A673 (cell line): ENCODE results near the gene LIMS1. TPM values are rescaled to one million over a fixed set of nuclear protein-coding genes. Genes with fewer than 3 reads are reported as not detected.

Experiments used
- BruUV-seq: library from RNA; stranded (reverse); fragments of 400-500 nt; replicated peaks from 2 replicates; lab custom pipeline; 2021; lab: Mats Ljungman, UMichigan
- CTCF ChIA-PET: fragments of 300-600 bp; sonication (Branson Sonifier 250); formaldehyde crosslinking; loops from one replicate; lab custom pipeline; 2022; ENCODE audit warnings: antibody characterized with exemption; lab: Charles Lee
- POLR2A ChIA-PET: fragments of 300-600 bp; sonication (Branson Sonifier 250); formaldehyde crosslinking; loops from one replicate; lab custom pipeline; 2022; ENCODE audit warnings: antibody characterized with exemption; ENCODE audit not compliant: low non-redundant PET; lab: Charles Lee
- DNase-seq: peaks from one replicate; pipeline ENCODE4 v3.0.0-alpha.2; 2015; ENCODE audit warnings: low spot score
- H3K27ac ChIP-seq: fragments of 200-600 bp; sonication (generic); 2 replicates; pipeline ENCODE4 v1.5.1; 2016; ENCODE audit warnings: mixed run types, low read depth, mild to moderate bottlenecking, mixed read lengths, antibody characterized with exemption, low read length; ENCODE audit not compliant: poor library complexity, severe bottlenecking
- H3K27me3 ChIP-seq: fragments of 200-600 bp; sonication (generic); replicated peaks from 2 replicates; pipeline ENCODE4 v1.6.1; 2017; ENCODE audit warnings: mixed run types, low read depth, mild to moderate bottlenecking, mixed read lengths, antibody characterized with exemption, low read length; ENCODE audit not compliant: insufficient read depth, poor library complexity
- H3K36me3 ChIP-seq: fragments of 200-600 bp; sonication (generic); 2 replicates; pipeline ENCODE4 v1.6.1; 2016; ENCODE audit warnings: mixed run types, mild to moderate bottlenecking, mixed read lengths, antibody characterized with exemption, low read length; ENCODE audit not compliant: insufficient read depth, poor library complexity, severe bottlenecking
- H3K4me1 ChIP-seq: fragments of 200-600 bp; sonication (generic); 2 replicates; pipeline ENCODE4 v1.6.1; 2017; ENCODE audit warnings: mixed run types, mild to moderate bottlenecking, mixed read lengths, antibody characterized with exemption, low read length; ENCODE audit not compliant: insufficient read depth, poor library complexity, severe bottlenecking
- H3K4me3 ChIP-seq: fragments of 200-600 bp; sonication (generic); 2 replicates; pipeline ENCODE4 v1.5.1; 2016; ENCODE audit warnings: low read depth, mixed run types, mild to moderate bottlenecking, mixed read lengths, low read length; ENCODE audit not compliant: poor library complexity, severe bottlenecking
- H3K9me3 ChIP-seq: fragments of 200-600 bp; sonication (generic); 2 replicates; pipeline ENCODE4 v1.6.1; 2016; ENCODE audit warnings: mixed run types, low read depth, mild to moderate bottlenecking, mixed read lengths, antibody characterized with exemption, low read length; ENCODE audit not compliant: poor library complexity, severe bottlenecking
- EZH2 ChIP-seq: fragments of 200-600 bp; sonication (generic); IDR thresholded peaks from 2 replicates; pipeline ENCODE4 v1.6.1; 2017; ENCODE audit warnings: borderline replicate concordance, low read depth, mild to moderate bottlenecking, mixed read lengths, antibody characterized with exemption, low read length; ENCODE audit not compliant: poor library complexity, severe bottlenecking
- intact Hi-C: fragments of 100-400 bp; cut with micrococcal nuclease; formaldehyde crosslinking; loops from one replicate; pipeline ENCODE4 v1.10.0; 2022; ENCODE audit not compliant: unreplicated experiment
- total RNA-seq: library from RNA; stranded (reverse); gene quantifications from 2 replicates; pipeline ENCODE4 v1.2.3, GENCODE V29; 2021
- TF ChIP-seq, protein P1 (sequence below): fragments of 300-800, 200-600 bp; sonication (generic); conservative IDR thresholded peaks from 2 replicates; pipeline ENCODE4 v1.5.1; 2017; ENCODE audit warnings: low read depth, mild to moderate bottlenecking, antibody characterized with exemption, low read length, moderate library complexity, mixed read lengths

The LIMS1 gene
- total RNA-seq, 1 experiment from 2014 or later, result 43.9 TPM

DNA sequence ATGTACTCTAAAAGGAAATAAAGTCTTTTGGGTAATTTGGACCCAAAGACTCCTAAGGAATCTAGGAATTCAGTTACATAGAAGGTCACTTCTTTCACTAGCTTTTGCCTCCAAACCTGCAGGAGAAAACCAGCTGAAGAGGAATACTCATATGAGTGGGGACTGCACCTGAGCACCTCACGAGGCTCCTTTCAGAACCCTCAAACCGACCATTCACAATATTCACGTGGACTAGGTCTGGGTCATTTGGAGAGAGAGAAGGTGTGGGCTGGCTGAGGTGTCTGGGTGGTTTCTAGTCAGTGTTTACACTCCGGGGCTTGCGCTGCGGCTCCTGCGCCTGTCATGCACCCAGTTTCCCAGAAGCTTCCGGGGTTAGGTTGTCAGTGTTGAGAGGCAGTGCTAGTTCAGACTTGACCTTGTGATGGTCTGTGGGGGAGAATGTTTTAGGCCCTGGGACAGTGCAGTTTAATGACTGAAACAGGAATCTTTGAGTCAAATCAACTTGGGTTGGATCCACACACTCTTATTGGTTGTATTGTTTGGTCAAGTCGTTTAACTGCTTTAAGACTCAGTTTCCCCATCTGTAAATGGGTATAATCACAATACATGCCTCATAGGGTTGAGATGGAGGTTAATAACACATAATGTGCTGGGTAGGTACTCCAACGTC is 78.4 kb downstream of the LIMS1 start:
- DNase-seq, result no peak
- no peak for TF ChIP-seq EZH2
- TF ChIP-seq, protein P1, sequence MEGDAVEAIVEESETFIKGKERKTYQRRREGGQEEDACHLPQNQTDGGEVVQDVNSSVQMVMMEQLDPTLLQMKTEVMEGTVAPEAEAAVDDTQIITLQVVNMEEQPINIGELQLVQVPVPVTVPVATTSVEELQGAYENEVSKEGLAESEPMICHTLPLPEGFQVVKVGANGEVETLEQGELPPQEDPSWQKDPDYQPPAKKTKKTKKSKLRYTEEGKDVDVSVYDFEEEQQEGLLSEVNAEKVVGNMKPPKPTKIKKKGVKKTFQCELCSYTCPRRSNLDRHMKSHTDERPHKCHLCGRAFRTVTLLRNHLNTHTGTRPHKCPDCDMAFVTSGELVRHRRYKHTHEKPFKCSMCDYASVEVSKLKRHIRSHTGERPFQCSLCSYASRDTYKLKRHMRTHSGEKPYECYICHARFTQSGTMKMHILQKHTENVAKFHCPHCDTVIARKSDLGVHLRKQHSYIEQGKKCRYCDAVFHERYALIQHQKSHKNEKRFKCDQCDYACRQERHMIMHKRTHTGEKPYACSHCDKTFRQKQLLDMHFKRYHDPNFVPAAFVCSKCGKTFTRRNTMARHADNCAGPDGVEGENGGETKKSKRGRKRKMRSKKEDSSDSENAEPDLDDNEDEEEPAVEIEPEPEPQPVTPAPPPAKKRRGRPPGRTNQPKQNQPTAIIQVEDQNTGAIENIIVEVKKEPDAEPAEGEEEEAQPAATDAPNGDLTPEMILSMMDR, result no peak
- Histone ChIP-seq H3K9me3 (no peaks in the 10 kb centered on the region), H3K27me3 (no peaks in the 10 kb centered on the region), H3K4me3 (no peak overlapping the region), H3K27ac (no peak overlapping the region), H3K36me3 (no peaks in the 10 kb centered on the region), H3K4me1 (peaks cover 22% of the 10 kb centered on the region)
- ChIA-PET POLR2A (interaction anchor here (0.8 kb wide), 1 partner anchor 26 kb away, joined by 4 read pairs; no protein-coding TSS in a partner anchor), CTCF (no interaction called here)
- intact Hi-C loops, result no loop called here
- BruUV-seq, result no TSS peak

DNA sequence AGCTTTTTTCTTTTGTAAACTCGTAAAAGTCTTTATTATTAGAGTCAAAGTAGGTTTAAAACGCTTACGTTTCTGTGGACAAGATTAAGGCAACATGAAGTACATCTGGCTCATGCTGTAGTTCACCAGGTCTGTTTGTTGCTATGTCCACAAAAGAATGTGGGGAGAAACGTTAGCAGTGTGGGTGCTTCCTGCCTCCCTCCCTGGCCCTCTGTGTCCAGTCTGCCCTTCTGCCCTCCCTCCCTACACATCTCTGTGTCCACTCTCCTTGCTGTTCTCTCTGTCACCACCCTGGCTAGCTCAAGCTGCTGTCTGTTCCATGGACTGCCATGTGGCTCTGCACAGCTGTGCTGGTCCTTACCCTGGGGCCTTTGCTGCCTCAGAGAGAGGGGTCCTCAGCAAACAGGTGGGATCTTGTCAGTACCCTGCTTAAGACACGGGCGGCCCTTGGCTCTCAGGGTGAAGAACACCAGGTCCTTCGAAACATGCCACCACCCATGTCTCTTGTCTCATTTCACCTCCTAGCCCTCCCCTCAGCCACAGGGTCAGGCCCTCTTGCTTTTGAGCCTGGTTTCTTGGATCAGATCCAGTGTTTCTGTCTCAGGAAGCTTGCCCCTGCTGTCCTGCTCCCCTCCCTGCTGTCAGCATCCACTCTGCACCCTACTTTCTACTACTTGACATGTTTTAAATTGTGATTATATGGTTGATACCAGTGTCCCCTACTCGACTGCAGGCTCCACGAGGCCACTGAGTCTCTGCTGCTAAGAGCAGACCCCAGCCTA is 79.2 kb downstream of the LIMS1 start:
- no peak for TF ChIP-seq EZH2
- TF ChIP-seq, protein P1, result no peak
- Histone ChIP-seq H3K36me3 (no peaks in the 10 kb centered on the region), H3K27me3 (no peaks in the 10 kb centered on the region), H3K9me3 (no peaks in the 10 kb centered on the region), H3K4me3 (no peak overlapping the region), H3K27ac (no peak overlapping the region), H3K4me1 (peaks cover 30% of the 10 kb centered on the region)
- ChIA-PET CTCF (no interaction called here), POLR2A (no interaction called here)
- intact Hi-C loops, result no loop called here
- BruUV-seq, result no TSS peak
- no peak for DNase-seq

DNA sequence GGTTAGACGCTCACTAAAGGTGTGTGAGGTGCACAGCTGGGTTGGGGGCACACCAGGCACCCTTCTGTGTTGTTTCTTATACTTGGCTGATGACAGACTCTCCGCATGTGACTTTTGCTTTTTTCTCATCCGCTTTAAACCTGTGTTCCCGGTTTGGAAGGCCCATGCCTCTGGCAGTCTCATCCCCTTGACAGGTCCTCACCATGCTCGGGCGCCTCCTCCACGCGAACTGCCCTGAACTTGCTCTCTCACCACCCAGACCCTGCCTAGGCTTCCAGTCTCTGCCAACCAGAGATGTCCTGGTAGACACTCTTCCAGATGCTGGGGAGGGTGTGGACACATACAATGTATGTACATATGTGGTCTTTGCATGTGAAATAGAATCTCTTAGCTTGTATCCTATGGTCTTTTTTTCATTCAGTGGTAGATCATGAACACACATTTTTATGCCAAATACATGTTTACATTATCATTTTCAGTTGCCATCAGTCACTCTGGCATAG is 79.8 kb downstream of the LIMS1 start:
- intact Hi-C loops, result no loop called here
- no TSS peak for BruUV-seq
- no peak for DNase-seq

More for the DNA sequence above, 79.8 kb downstream of the LIMS1 start:
- Histone ChIP-seq H3K27ac (no peak overlapping the region), H3K36me3 (no peaks in the 10 kb centered on the region), H3K4me3 (no peak overlapping the region), H3K4me1 (peaks cover 36% of the 10 kb centered on the region), H3K27me3 (no peaks in the 10 kb centered on the region), H3K9me3 (no peaks in the 10 kb centered on the region)
- no peak for TF ChIP-seq EZH2
- TF ChIP-seq, protein P1, result no peak
- POLR2A ChIA-PET, result no interaction called here
- CTCF ChIA-PET, result no interaction called here
